ENCODE measurements around the gene RAMP2. TPM values are rescaled to one million over a fixed set of nuclear protein-coding genes. Genes with fewer than 3 reads are reported as not detected.

RAMP2 gene
- total and polyA plus RNA-seq, 2 of the 13 experiments (the other 11 are each of a cell fraction or from before 2014, with no cell fraction given) = 1.4 to 5.2 TPM

DNA sequence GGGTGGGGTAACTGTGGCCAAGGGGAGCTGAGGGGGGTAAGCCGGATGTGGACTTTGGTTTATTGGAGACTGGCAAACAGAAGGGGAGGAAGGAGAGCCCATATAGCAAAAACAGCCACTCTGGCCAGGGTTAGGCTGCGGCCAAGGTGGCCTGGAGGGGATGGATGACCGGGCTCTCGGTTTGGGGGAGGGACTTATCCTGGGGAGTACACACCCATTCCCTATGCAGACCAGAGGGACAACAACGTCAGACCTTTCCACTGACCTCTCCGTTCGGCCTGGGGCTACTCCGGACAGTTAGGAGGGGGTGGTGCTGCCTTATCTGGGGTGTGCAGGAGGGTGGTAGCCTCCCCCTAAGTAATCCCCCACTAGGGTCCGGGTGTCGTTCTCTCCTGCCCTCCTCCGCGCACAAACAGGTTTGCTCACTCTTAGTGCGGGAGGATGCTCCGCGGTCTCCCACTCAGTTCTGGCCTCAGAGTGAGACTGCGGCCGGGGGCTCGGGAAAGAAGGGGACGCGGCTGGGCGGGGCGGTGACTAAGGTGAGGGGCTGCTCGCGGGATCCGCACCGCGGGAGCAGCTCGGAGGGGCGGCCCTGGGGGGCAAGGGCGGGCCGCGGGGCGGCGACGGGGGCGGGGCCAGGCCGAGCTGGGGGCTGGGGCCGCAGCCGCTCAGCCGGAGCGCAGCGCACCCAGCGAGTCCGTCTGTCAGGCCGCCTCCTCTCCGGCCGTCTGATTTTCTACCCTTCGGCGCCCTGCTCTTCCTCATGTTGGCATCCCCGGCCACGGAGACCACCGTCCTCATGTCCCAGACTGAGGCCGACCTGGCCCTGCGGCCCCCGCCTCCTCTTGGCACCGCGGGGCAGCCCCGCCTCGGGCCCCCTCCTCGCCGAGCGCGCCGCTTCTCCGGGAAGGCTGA lies 19.2 kb downstream of the RAMP2 start, which contains the start of gene WNK4 (continued):
- TF ChIP-seq, protein P1, sequence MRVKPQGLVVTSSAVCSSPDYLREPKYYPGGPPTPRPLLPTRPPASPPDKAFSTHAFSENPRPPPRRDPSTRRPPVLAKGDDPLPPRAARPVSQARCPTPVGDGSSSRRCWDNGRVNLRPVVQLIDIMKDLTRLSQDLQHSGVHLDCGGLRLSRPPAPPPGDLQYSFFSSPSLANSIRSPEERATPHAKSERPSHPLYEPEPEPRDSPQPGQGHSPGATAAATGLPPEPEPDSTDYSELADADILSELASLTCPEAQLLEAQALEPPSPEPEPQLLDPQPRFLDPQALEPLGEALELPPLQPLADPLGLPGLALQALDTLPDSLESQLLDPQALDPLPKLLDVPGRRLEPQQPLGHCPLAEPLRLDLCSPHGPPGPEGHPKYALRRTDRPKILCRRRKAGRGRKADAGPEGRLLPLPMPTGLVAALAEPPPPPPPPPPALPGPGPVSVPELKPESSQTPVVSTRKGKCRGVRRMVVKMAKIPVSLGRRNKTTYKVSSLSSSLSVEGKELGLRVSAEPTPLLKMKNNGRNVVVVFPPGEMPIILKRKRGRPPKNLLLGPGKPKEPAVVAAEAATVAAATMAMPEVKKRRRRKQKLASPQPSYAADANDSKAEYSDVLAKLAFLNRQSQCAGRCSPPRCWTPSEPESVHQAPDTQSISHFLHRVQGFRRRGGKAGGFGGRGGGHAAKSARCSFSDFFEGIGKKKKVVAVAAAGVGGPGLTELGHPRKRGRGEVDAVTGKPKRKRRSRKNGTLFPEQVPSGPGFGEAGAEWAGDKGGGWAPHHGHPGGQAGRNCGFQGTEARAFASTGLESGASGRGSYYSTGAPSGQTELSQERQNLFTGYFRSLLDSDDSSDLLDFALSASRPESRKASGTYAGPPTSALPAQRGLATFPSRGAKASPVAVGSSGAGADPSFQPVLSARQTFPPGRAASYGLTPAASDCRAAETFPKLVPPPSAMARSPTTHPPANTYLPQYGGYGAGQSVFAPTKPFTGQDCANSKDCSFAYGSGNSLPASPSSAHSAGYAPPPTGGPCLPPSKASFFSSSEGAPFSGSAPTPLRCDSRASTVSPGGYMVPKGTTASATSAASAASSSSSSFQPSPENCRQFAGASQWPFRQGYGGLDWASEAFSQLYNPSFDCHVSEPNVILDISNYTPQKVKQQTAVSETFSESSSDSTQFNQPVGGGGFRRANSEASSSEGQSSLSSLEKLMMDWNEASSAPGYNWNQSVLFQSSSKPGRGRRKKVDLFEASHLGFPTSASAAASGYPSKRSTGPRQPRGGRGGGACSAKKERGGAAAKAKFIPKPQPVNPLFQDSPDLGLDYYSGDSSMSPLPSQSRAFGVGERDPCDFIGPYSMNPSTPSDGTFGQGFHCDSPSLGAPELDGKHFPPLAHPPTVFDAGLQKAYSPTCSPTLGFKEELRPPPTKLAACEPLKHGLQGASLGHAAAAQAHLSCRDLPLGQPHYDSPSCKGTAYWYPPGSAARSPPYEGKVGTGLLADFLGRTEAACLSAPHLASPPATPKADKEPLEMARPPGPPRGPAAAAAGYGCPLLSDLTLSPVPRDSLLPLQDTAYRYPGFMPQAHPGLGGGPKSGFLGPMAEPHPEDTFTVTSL (CRISPR knock-in tag; IDR thresholded peaks at IDR 0.05; ENCODE audit: borderline replicate concordance) = peak; percentile 65
- TF ChIP-seq, protein P2, sequence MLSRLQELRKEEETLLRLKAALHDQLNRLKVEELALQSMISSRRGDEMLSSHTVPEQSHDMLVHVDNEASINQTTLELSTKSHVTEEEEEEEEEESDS (CRISPR knock-in tag; IDR thresholded peaks at IDR 0.05; ENCODE audit: borderline replicate concordance) = no peak
- TF ChIP-seq ZNF230 (CRISPR knock-in tag; IDR thresholded peaks at IDR 0.05) = peak; percentile 27; the same call in 1 of the 2 replicates
- no peak for TF ChIP-seq HOXD1 (CRISPR knock-in tag; IDR thresholded peaks at IDR 0.05)
- TF ChIP-seq RARA (CRISPR knock-in tag; IDR thresholded peaks at IDR 0.05) = peak; percentile 98
- TF ChIP-seq, protein P3, sequence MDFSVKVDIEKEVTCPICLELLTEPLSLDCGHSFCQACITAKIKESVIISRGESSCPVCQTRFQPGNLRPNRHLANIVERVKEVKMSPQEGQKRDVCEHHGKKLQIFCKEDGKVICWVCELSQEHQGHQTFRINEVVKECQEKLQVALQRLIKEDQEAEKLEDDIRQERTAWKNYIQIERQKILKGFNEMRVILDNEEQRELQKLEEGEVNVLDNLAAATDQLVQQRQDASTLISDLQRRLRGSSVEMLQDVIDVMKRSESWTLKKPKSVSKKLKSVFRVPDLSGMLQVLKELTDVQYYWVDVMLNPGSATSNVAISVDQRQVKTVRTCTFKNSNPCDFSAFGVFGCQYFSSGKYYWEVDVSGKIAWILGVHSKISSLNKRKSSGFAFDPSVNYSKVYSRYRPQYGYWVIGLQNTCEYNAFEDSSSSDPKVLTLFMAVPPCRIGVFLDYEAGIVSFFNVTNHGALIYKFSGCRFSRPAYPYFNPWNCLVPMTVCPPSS (IDR thresholded peaks at IDR 0.05) = no peak
- peak; percentile 12; the same call in 1 of the 2 replicates for TF ChIP-seq NRL (CRISPR knock-in tag; IDR thresholded peaks at IDR 0.05; ENCODE audit: borderline replicate concordance)
- TF ChIP-seq RNF2 (conservative IDR thresholded peaks at IDR 0.05; ENCODE audit: low read depth) = peak; percentile 13; the same call in 1 of the 2 replicates
- TF ChIP-seq, protein P4, sequence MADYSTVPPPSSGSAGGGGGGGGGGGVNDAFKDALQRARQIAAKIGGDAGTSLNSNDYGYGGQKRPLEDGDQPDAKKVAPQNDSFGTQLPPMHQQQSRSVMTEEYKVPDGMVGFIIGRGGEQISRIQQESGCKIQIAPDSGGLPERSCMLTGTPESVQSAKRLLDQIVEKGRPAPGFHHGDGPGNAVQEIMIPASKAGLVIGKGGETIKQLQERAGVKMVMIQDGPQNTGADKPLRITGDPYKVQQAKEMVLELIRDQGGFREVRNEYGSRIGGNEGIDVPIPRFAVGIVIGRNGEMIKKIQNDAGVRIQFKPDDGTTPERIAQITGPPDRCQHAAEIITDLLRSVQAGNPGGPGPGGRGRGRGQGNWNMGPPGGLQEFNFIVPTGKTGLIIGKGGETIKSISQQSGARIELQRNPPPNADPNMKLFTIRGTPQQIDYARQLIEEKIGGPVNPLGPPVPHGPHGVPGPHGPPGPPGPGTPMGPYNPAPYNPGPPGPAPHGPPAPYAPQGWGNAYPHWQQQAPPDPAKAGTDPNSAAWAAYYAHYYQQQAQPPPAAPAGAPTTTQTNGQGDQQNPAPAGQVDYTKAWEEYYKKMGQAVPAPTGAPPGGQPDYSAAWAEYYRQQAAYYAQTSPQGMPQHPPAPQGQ (CRISPR knock-in tag; IDR thresholded peaks at IDR 0.05; ENCODE audit: borderline replicate concordance) = 0 out of 2 replicates have a peak, but pooled peaks have one; percentile 26
- TF ChIP-seq ONECUT2 (CRISPR knock-in tag; IDR thresholded peaks at IDR 0.05) = no peak
- TF ChIP-seq, protein P5, sequence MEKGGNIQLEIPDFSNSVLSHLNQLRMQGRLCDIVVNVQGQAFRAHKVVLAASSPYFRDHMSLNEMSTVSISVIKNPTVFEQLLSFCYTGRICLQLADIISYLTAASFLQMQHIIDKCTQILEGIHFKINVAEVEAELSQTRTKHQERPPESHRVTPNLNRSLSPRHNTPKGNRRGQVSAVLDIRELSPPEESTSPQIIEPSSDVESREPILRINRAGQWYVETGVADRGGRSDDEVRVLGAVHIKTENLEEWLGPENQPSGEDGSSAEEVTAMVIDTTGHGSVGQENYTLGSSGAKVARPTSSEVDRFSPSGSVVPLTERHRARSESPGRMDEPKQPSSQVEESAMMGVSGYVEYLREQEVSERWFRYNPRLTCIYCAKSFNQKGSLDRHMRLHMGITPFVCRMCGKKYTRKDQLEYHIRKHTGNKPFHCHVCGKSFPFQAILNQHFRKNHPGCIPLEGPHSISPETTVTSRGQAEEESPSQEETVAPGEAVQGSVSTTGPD (CRISPR knock-in tag; IDR thresholded peaks at IDR 0.05) = peak; percentile 75; the same call in 1 of the 2 replicates
- TF ChIP-seq PPARG (CRISPR knock-in tag; conservative IDR thresholded peaks at IDR 0.05) = peak; percentile 83
- TF ChIP-seq, protein P6, sequence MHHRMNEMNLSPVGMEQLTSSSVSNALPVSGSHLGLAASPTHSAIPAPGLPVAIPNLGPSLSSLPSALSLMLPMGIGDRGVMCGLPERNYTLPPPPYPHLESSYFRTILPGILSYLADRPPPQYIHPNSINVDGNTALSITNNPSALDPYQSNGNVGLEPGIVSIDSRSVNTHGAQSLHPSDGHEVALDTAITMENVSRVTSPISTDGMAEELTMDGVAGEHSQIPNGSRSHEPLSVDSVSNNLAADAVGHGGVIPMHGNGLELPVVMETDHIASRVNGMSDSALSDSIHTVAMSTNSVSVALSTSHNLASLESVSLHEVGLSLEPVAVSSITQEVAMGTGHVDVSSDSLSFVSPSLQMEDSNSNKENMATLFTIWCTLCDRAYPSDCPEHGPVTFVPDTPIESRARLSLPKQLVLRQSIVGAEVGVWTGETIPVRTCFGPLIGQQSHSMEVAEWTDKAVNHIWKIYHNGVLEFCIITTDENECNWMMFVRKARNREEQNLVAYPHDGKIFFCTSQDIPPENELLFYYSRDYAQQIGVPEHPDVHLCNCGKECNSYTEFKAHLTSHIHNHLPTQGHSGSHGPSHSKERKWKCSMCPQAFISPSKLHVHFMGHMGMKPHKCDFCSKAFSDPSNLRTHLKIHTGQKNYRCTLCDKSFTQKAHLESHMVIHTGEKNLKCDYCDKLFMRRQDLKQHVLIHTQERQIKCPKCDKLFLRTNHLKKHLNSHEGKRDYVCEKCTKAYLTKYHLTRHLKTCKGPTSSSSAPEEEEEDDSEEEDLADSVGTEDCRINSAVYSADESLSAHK (CRISPR knock-in tag; IDR thresholded peaks at IDR 0.05; ENCODE audit: borderline replicate concordance) = no peak
